Bone marrow (tissue), 2 donors: ENCODE results near the gene AGRN.
A peak's percentile ranks its signal among the peaks of the same experiment; 100 is the strongest.
"Not testable (repeated sequence)": the region's sequence is repeated elsewhere in the genome, so short reads cannot be mapped to it uniquely, and the experiment has no call there.

Source experiments
- DNase-seq, 2 donors: peaks; one replicate each; lab custom pipeline; 2025; lab: John Stamatoyannopoulos, UW

The AGRN gene

GRCh38 chr1:981955-982558 lies 37.9 kb upstream of the AGRN start, which contains the start of gene PERM1:
Gene PERM1, minus strand, starts transcription at chr1:982093. Its CDS starts 1,064 bp downstream, at chr1:981029.
- DNase-seq = no peak

GRCh38 chr1:982765-983436 lies 37.0 kb upstream of the AGRN start:
- no peak for DNase-seq

- DNase-seq = peak in 1 of 2 donors; percentile 27
Measured at GRCh38 chr1:983798-984475, 36.0 kb upstream of the AGRN start.

- no peak for DNase-seq
Measured at GRCh38 chr1:984476-984814, 35.5 kb upstream of the AGRN start.

GRCh38 chr1:985126-985525 lies 34.8 kb upstream of the AGRN start:
- DNase-seq = no peak

- not testable (repeated sequence) for DNase-seq
Measured at GRCh38 chr1:988061-988460, 31.9 kb upstream of the AGRN start.

- not testable (repeated sequence) for DNase-seq
Measured at GRCh38 chr1:991275-991674, 28.6 kb upstream of the AGRN start.

GRCh38 chr1:991895-992294 lies 28.0 kb upstream of the AGRN start:
- DNase-seq = no peak

- no peak for DNase-seq
Measured at GRCh38 chr1:992362-992761, 27.6 kb upstream of the AGRN start.

- DNase-seq = no peak
Measured at GRCh38 chr1:993379-993995, 26.4 kb upstream of the AGRN start.

- DNase-seq = not testable (repeated sequence)
Measured at GRCh38 chr1:994546-994945, 25.4 kb upstream of the AGRN start.

GRCh38 chr1:995665-996633 lies 24.0 kb upstream of the AGRN start:
- no peak for DNase-seq

- DNase-seq = no peak
Measured at GRCh38 chr1:996851-997712, 22.8 kb upstream of the AGRN start.

- no peak for DNase-seq
Measured at GRCh38 chr1:997713-997992, 22.3 kb upstream of the AGRN start.

GRCh38 chr1:997993-998744 lies 21.8 kb upstream of the AGRN start:
- no peak for DNase-seq

- no peak for DNase-seq
Measured at GRCh38 chr1:998745-998994, 21.2 kb upstream of the AGRN start.

- DNase-seq = no peak
Measured at GRCh38 chr1:998995-999724, 20.8 kb upstream of the AGRN start.

- DNase-seq = peak in 1 of 2 donors; percentile 56
Measured at GRCh38 chr1:999725-1000356, 20.1 kb upstream of the AGRN start, which contains the start of gene HES4. Gene HES4, minus strand, starts transcription at chr1:1000097. Its CDS starts 124 bp downstream, at chr1:999973.

- DNase-seq = peak in 1 of 2 donors; percentile 65
Measured at GRCh38 chr1:1000357-1001056, 19.4 kb upstream of the AGRN start.
